Gastroesophageal sphincter (tissue), 3 donors: ENCODE results near the gene BCAS4.

Experiments used
- POLR2A ChIP-seq, 2 donors: fragments of 450-650 bp; IDR thresholded peaks; one replicate each; pipeline ENCODE4 v1.6.1; 2017; ENCODE audit warnings: antibody characterized with exemption in 2 of 2, mild to moderate bottlenecking in 2 of 2, moderate library complexity in 1 of 2
- TF ChIP-seq, protein P1 (sequence below), 4 experiments: fragments of 200-600 bp in 2 of 4; fragments of 450-650 bp in 2 of 4; sonication (generic) in 1 of 4; IDR thresholded peaks; one replicate each; pipeline ENCODE4 v1.5.1; 2017 to 2019; ENCODE audit warnings: antibody characterized with exemption in 4 of 4, mild to moderate bottlenecking in 2 of 4, moderate library complexity in 2 of 4

DNA sequence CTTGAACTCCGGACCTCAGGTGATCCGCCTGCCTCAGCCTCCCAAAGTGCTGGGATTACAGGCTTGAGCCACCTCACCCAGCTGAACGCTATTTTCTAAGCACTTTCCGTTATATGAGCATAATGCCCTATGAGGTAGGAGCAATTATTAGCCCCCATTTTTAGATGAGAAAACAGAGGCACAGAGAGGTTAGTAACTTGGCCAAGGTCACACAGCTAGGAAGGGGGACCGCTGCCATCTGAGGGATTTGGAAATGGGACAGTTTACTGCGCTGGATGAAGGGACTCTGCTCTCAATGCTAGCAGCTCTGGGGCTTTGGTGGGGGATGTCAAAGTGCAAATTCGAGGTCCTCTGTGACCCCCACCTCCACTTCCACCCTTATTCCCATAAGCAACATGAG is 62.5 kb downstream of the BCAS4 start:
- TF ChIP-seq, protein P1, sequence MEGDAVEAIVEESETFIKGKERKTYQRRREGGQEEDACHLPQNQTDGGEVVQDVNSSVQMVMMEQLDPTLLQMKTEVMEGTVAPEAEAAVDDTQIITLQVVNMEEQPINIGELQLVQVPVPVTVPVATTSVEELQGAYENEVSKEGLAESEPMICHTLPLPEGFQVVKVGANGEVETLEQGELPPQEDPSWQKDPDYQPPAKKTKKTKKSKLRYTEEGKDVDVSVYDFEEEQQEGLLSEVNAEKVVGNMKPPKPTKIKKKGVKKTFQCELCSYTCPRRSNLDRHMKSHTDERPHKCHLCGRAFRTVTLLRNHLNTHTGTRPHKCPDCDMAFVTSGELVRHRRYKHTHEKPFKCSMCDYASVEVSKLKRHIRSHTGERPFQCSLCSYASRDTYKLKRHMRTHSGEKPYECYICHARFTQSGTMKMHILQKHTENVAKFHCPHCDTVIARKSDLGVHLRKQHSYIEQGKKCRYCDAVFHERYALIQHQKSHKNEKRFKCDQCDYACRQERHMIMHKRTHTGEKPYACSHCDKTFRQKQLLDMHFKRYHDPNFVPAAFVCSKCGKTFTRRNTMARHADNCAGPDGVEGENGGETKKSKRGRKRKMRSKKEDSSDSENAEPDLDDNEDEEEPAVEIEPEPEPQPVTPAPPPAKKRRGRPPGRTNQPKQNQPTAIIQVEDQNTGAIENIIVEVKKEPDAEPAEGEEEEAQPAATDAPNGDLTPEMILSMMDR (IDR thresholded peaks at IDR 0.05), result no peak
- TF ChIP-seq POLR2A (IDR thresholded peaks at IDR 0.05), result no peak
